NCI-H187 (cell line): ENCODE measurements around the gene HS3ST5.
"Not testable (repeated sequence)": the region's sequence is repeated elsewhere in the genome, so short reads cannot be mapped to it uniquely, and the experiment has no call there.

Experiments used
- DNase-seq, 2 experiments: peaks; one replicate each; lab custom pipeline; 2025; lab: John Stamatoyannopoulos, UW

The HS3ST5 gene

DNA sequence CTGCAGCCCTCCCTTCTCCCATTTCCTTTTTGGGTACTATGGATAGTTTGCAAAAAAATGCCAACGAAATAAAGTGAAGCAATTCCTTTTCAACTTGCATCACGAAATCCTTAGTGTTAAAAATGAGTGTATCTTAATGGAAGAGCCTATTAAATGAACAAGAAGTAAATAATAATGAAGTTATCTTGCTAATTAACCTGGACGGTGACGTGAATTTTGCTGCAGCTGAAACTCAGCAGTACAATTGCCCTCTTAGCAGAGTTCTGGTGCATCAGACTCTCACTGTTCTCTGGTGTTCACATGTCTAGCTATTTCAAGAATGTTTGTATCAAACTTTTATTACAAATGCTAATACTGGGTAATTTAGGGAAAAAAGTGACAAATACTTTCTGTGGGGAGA is 252.2 kb downstream of the HS3ST5 start:
- no peak for DNase-seq

- no peak for DNase-seq
These were observed 255.3 kb downstream of the HS3ST5 start for GRCh38 chr6:114087496-114087895.

GRCh38 chr6:114085211-114085610 is 257.6 kb downstream of the HS3ST5 start:
- DNase-seq: no peak

GRCh38 chr6:114084327-114084890 is 258.4 kb downstream of the HS3ST5 start:
- no peak for DNase-seq

DNA sequence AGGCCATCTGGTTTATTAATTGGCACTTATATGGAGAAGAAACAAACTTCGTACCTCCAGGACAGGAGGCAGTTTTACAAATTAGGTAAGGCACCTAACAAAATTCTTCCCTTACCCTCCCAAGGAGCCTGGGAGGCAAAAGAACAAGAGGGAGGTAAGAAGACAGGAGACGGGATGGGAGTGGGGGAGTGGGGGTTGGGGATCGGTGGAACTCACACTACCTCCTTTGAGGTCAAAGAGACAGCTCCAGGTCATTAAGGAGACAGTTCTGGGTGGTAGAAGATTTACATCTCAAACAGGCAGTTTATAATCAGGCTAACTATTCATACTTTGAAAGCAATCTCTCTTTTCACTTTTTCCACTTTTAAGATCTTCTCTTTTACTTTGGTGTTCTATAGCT is 259.6 kb downstream of the HS3ST5 start:
- no peak for DNase-seq

- DNase-seq: no peak
These were observed 261.1 kb downstream of the HS3ST5 start for GRCh38 chr6:114081730-114082129.

- DNase-seq: no peak
These were observed 261.8 kb downstream of the HS3ST5 start for GRCh38 chr6:114080891-114081510.

- DNase-seq: not testable (repeated sequence)
These were observed 262.4 kb downstream of the HS3ST5 start for GRCh38 chr6:114080410-114080809.

GRCh38 chr6:114075777-114076176 is 267.0 kb downstream of the HS3ST5 start:
- DNase-seq: no peak

DNA sequence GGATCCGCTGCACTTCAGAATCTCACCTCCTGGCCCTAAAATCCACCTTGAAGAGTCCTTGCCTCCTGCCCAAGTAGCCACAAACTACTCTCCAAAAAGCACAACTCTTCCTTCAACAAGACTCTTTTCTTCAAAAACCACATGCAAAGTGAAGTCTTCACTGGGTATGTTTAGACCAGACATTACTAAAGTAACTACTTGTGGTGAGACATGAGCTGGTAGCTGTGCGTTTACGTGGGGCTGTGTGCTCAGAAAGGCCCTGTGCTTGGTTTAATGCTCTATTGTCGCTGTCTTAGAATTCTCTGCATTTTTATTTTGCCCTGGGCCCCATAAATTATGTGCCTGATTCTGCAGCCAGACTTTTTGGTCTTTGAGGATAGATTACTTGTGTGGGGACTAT is 267.5 kb downstream of the HS3ST5 start:
- DNase-seq: no peak

GRCh38 chr6:114068771-114069170 is 274.1 kb downstream of the HS3ST5 start:
- no peak for DNase-seq

DNA sequence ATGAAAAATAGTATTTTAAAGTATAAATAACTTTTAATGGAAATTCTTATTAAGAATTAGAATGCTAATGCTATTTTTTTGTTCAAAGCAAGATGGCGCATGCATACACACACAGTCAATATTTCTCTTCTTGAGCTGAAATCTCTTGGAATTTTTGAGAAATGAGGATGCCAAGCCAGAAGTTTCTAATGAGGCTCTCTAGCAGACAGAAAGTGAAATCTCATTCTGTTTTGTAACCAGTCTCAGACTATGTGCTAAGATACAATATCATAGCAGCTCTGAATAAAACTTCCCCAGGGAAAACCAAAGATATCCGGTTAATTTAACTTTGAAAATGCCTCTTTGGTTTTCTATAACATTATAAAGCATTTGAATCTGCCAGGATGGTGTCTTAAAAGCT is 274.7 kb downstream of the HS3ST5 start:
- DNase-seq: no peak

- no peak for DNase-seq
These were observed 278.0 kb downstream of the HS3ST5 start for GRCh38 chr6:114064862-114065261.

- DNase-seq: no peak
These were observed 278.9 kb downstream of the HS3ST5 start for GRCh38 chr6:114063956-114064355.

GRCh38 chr6:114062199-114062598 is 280.6 kb downstream of the HS3ST5 start:
- DNase-seq: no peak

DNA sequence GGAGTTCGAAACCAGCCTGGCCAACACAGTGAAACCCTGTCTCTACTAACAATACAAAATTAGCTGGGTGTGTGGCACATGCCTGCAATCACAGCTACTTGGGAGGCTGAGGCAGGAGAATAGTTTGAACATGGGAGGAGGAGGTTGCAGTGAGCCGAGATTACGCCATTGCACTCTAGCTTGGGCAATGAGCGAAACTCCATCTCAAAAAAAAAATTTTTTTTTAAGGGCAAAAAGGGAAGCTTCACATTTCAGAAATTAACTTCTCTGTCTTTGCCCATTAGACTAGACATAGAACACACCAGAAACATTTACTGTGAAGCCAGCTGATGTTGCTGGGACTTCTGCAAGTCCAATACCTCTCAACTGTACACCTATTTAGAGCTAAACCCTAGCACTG is 281.1 kb downstream of the HS3ST5 start:
- DNase-seq: no peak

GRCh38 chr6:114061116-114061515 is 281.7 kb downstream of the HS3ST5 start:
- DNase-seq: no peak

DNA sequence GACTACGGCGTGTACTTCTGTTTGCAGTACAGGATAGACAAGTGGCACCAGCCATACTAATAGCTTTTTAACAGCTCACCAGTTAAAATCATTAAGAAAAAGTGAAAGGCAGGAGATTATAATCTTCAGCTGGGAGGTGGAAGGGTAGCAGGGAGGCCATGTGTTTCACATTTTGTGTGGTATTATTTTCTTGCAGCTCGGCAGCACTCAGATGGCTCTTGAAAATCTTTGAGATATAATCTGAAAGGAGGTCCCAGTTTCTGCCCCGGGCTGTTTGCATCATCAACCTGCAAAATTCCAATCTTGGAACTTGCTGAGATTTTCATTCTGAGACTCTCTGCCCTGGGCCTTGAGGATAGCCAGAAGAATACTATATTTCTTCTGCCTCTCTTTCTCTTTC is 284.4 kb downstream of the HS3ST5 start:
- no peak for DNase-seq

GRCh38 chr6:114055763-114056162 is 287.1 kb downstream of the HS3ST5 start:
- no peak for DNase-seq

DNA sequence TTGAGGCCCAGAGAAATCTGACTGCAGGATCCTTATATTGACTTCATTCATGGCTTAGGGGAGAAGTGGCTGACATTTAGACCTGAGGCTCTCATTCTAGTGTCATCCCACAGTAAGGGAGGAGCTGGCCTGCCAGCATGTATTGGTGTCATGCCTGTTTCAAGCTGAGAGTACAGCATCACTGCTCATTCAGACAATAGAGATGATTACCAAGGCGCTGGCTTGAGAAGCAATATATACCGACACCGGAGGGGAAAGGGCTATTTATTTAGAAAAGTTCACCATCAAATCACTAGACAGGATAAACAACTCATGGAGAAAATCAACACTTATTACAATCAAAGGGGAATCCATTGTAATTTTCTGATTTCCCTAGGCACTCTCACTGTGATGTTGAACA is 287.5 kb downstream of the HS3ST5 start:
- no peak for DNase-seq

GRCh38 chr6:114053791-114054190 is 289.0 kb downstream of the HS3ST5 start:
- no peak for DNase-seq

GRCh38 chr6:114052141-114052540 is 290.7 kb downstream of the HS3ST5 start:
- no peak for DNase-seq

- no peak for DNase-seq
These were observed 291.8 kb downstream of the HS3ST5 start for GRCh38 chr6:114051031-114051430.

DNA sequence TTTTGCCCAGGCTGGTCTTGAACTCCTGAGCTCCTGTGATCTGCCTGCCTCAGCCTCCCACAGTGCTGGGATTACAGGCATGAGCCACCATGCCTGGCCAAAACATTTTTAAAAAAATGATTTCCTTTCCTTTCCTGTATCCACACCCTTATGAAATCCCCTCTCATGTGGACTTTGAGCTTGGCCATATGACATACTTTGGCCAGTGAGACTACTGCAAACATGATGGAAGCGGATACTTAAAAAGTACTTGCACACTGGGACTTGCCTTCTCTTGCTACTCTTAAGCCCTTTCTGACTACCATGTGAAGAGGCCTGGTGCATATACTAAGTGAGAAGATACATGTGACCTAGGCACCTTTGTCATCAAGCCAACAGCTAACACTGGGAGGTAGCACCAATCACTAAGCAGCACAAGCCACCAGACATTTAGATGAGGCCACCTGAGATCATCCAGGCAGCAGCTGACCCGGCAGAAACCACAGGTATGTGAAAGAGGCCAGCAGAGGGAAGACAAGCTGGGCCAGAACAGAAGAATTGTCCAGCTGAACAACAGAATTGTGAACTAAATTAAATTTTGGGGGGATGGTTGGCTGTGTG is 293.4 kb downstream of the HS3ST5 start:
- DNase-seq: no peak
